Suprapubic skin (tissue), 4 donors: ENCODE measurements around the gene RBM22. TPM values are rescaled to one million over a fixed set of nuclear protein-coding genes. Genes with fewer than 3 reads are reported as not detected.

Source experiments
- DNase-seq, 2 donors: peaks; one replicate each; pipeline ENCODE4 v3.0.0-alpha.2; 2019; ENCODE audit warnings: low spot score in 2 of 2
- H3K27ac ChIP-seq: fragments of 200-600 bp; sonication (generic); one replicate; pipeline ENCODE4 v1.5.1; 2019
- H3K27me3 ChIP-seq: fragments of 200-600 bp; sonication (generic); one replicate; pipeline ENCODE4 v1.5.1; 2019
- H3K36me3 ChIP-seq: fragments of 200-600 bp; sonication (generic); one replicate; pipeline ENCODE4 v1.5.1; 2019
- H3K4me1 ChIP-seq: fragments of 200-600 bp; sonication (generic); one replicate; pipeline ENCODE4 v1.5.1; 2019
- H3K4me3 ChIP-seq: fragments of 200-600 bp; sonication (generic); one replicate; pipeline ENCODE4 v1.5.1; 2019; ENCODE audit warnings: mild to moderate bottlenecking
- H3K9me3 ChIP-seq: fragments of 200-600 bp; sonication (generic); one replicate; pipeline ENCODE4 v1.5.1; 2019
- CTCF ChIP-seq, 2 donors: fragments of 200-600 bp in 1 of 2; fragments of 450-650 bp in 1 of 2; sonication (generic) in 1 of 2; IDR thresholded peaks; one replicate each; pipeline ENCODE4 v1.5.1; 2016 to 2019; ENCODE audit warnings: antibody characterized with exemption in 2 of 2, mild to moderate bottlenecking in 1 of 2, moderate library complexity in 1 of 2
- EP300 ChIP-seq: sonication (generic); formaldehyde crosslinking; IDR thresholded peaks from one replicate; pipeline ENCODE4 v1.6.1; 2017; ENCODE audit warnings: antibody characterized with exemption
- POLR2A ChIP-seq, 2 donors: fragments of 450-650 bp; IDR thresholded peaks; one replicate each; pipeline ENCODE4 v1.6.1; 2017; ENCODE audit warnings: antibody characterized with exemption in 2 of 2, mild to moderate bottlenecking in 2 of 2, moderate library complexity in 2 of 2
- POLR2AphosphoS5 ChIP-seq, 3 donors: sonication (generic); formaldehyde crosslinking; IDR thresholded peaks; one replicate each; pipeline ENCODE4 v1.6.1; 2017; ENCODE audit warnings: antibody characterized with exemption in 3 of 3
- WGBS: methylation state at CpG from one replicate; pipeline ENCODE4 v1.1.5; 2018; 5-methylcytosine and 5-hydroxymethylcytosine counted together
- total RNA-seq, 4 donors: library from RNA; depleted of rRNA; stranded (reverse); fragments of >200 nt; gene quantifications; one replicate each; pipeline ENCODE4 v1.1.0, GENCODE V29; 2016

Gene RBM22
- total RNA-seq, 4 donors from 2014 or later: 30.1 to 63.9 (median 43.8) TPM

GRCh38 chr5:150663936-150664335, 36.9 kb downstream of the RBM22 start:
- Histone ChIP-seq H3K36me3 (no peaks in the 10 kb centered on the region), H3K4me1 (no peaks in the 10 kb centered on the region), H3K27me3 (no peaks in the 10 kb centered on the region), H3K27ac (no peak overlapping the region), H3K4me3 (no peak overlapping the region), H3K9me3 (no peaks in the 10 kb centered on the region)
- no peak for DNase-seq
- WGBS: 94% methylated on average over 3 of the region's 3 CpGs
- TF ChIP-seq CTCF (IDR thresholded peaks at IDR 0.05) (no peak), POLR2A (IDR thresholded peaks at IDR 0.05) (no peak), EP300 (no peak)

GRCh38 chr5:150662731-150663516, 37.9 kb downstream of the RBM22 start:
- 88% methylated on average over 4 of the region's 4 CpGs for WGBS
- H3K27ac ChIP-seq: no peak overlapping the region
- H3K4me3 ChIP-seq: no peak overlapping the region
- H3K36me3 ChIP-seq: no peaks in the 10 kb centered on the region
- H3K27me3 ChIP-seq: no peaks in the 10 kb centered on the region
- peak in 1 of 2 donors; percentile 57 for DNase-seq
- H3K4me1 ChIP-seq: no peaks in the 10 kb centered on the region
- no peak for TF ChIP-seq EP300
- H3K9me3 ChIP-seq: no peaks in the 10 kb centered on the region

- Histone ChIP-seq H3K36me3 (no peaks in the 10 kb centered on the region), H3K27me3 (no peaks in the 10 kb centered on the region), H3K4me3 (no peak overlapping the region), H3K9me3 (no peaks in the 10 kb centered on the region), H3K27ac (no peak overlapping the region), H3K4me1 (peaks cover 5% of the 10 kb centered on the region)
- WGBS: 90% methylated on average over 10 of the region's 10 CpGs
- TF ChIP-seq EP300: no peak
- TF ChIP-seq POLR2A (IDR thresholded peaks at IDR 0.05): no peak
- no peak for TF ChIP-seq POLR2AphosphoS5 (IDR thresholded peaks at IDR 0.05)
- TF ChIP-seq CTCF (IDR thresholded peaks at IDR 0.05): no peak
- no peak for DNase-seq
These were observed 38.9 kb downstream of the RBM22 start for GRCh38 chr5:150661821-150662596.

GRCh38 chr5:150661086-150661485, 39.8 kb downstream of the RBM22 start, which contains the start of gene MYOZ3:
Gene MYOZ3 (plus strand): TSS chr5:150661251. CDS start chr5:150662942, 1,691 bp downstream.
- H3K4me3 ChIP-seq: no peak within 1 kb of the TSS
- DNase-seq: peak in 1 of 2 donors; percentile 32
- H3K27me3 ChIP-seq: no peaks in the 10 kb centered on the region
- H3K27ac ChIP-seq: no peak within 1 kb of the TSS
- TF ChIP-seq CTCF (IDR thresholded peaks at IDR 0.05) (no peak), POLR2AphosphoS5 (IDR thresholded peaks at IDR 0.05) (no peak)
- H3K36me3 ChIP-seq: no peaks in the 10 kb centered on the region
- peaks cover 15% of the 10 kb centered on the region for H3K4me1 ChIP-seq
- H3K9me3 ChIP-seq: no peaks in the 10 kb centered on the region
- 61% methylated on average over 3 of the region's 7 CpGs for WGBS

- Histone ChIP-seq H3K27me3 (no peaks in the 10 kb centered on the region), H3K27ac (no peak overlapping the region), H3K9me3 (no peaks in the 10 kb centered on the region), H3K4me1 (peaks cover 18% of the 10 kb centered on the region), H3K36me3 (no peaks in the 10 kb centered on the region), H3K4me3 (no peak overlapping the region)
- WGBS: 59% methylated on average over 4 of the region's 4 CpGs
- DNase-seq: peak in 1 of 2 donors; percentile 71
- no peak for TF ChIP-seq EP300
- no peak for TF ChIP-seq POLR2AphosphoS5 (IDR thresholded peaks at IDR 0.05)
These were observed 40.6 kb downstream of the RBM22 start for GRCh38 chr5:150660108-150660831.
